Stimulated activated CD4-positive, alpha-beta T cell treated with anti-CD3 and anti-CD28 coated beads, Interleukin-4, amount 100 ng/mL, for 24 hours (primary cell): ENCODE measurements around the gene SHOX.
"Not testable (repeated sequence)": the region's sequence is repeated elsewhere in the genome, so short reads cannot be mapped to it uniquely, and the experiment has no call there.

Experiments used
- DNase-seq: peaks from one replicate; pipeline ENCODE4 v3.0.0-alpha.2; 2020

Gene SHOX

GRCh38 chrX:638482-639131 is 8.0 kb downstream of the SHOX start:
- no peak for DNase-seq

GRCh38 chrX:639151-639550 is 8.6 kb downstream of the SHOX start:
- no peak for DNase-seq

GRCh38 chrX:640641-641040 is 10.1 kb downstream of the SHOX start:
- DNase-seq, result no peak

- DNase-seq, result no peak
These were observed 11.3 kb downstream of the SHOX start for GRCh38 chrX:641671-642435.

- DNase-seq, result no peak
These were observed 12.0 kb downstream of the SHOX start for GRCh38 chrX:642436-643240.

- no peak for DNase-seq
These were observed 12.6 kb downstream of the SHOX start for GRCh38 chrX:643241-643595.

GRCh38 chrX:643911-644303 is 13.3 kb downstream of the SHOX start:
- DNase-seq, result no peak

- DNase-seq, result no peak
These were observed 14.0 kb downstream of the SHOX start for GRCh38 chrX:644304-645281.

- DNase-seq, result no peak
These were observed 15.6 kb downstream of the SHOX start for GRCh38 chrX:646228-646495.

- DNase-seq, result no peak
These were observed 16.2 kb downstream of the SHOX start for GRCh38 chrX:646796-647195.

GRCh38 chrX:649166-649565 is 18.6 kb downstream of the SHOX start:
- DNase-seq, result no peak

GRCh38 chrX:650324-650723 is 19.7 kb downstream of the SHOX start:
- no peak for DNase-seq

GRCh38 chrX:650811-651210 is 20.2 kb downstream of the SHOX start:
- no peak for DNase-seq

- not testable (repeated sequence) for DNase-seq
These were observed 21.3 kb downstream of the SHOX start for GRCh38 chrX:651922-652321.

GRCh38 chrX:652341-652741 is 21.8 kb downstream of the SHOX start:
- no peak for DNase-seq

- no peak for DNase-seq
These were observed 22.7 kb downstream of the SHOX start for GRCh38 chrX:653306-653705.

- DNase-seq, result no peak
These were observed 30.6 kb downstream of the SHOX start for GRCh38 chrX:661154-661553.

GRCh38 chrX:662126-662525 is 31.5 kb downstream of the SHOX start:
- DNase-seq, result no peak

GRCh38 chrX:663841-664240 is 33.2 kb downstream of the SHOX start:
- no peak for DNase-seq

- DNase-seq, result no peak
These were observed 36.5 kb downstream of the SHOX start for GRCh38 chrX:666762-667720.

GRCh38 chrX:670645-671044 is 40.1 kb downstream of the SHOX start:
- no peak for DNase-seq

- DNase-seq, result no peak
These were observed 42.3 kb downstream of the SHOX start for GRCh38 chrX:672931-673330.
